GM21786 (cell line): ENCODE data around the gene CACNA1I.
"Not testable (repeated sequence)": the region's sequence is repeated elsewhere in the genome, so short reads cannot be mapped to it uniquely, and the experiment has no call there.

Experiments used
- ATAC-seq: cut with Tn5 transposase; IDR thresholded peaks from one replicate; pipeline ENCODE4 v1.9.1; 2021; ENCODE audit not compliant: unreplicated experiment

The CACNA1I gene

DNA sequence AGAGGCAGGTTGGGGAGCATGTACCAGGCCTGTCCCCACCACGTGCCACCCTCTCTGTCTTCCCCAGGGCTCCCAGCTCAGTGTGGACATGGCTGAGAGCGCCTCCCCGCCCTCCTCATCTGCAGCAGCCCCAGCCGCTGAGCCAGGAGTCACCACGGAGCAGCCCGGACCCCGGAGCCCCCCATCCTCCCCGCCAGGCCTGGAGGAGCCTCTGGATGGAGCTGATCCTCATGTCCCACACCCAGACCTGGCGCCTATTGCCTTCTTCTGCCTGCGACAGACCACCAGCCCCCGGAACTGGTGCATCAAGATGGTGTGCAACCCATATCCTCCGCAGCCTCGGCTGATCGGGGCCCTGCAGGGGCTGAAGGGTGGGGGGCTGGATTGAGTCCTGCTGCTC is at the start of gene CACNA1I:
TSS of gene CACNA1I (plus strand) at position 89 of the 400 bp plus-strand sequence. CDS start at position 89, 0 bp downstream.
- no peak for ATAC-seq

DNA sequence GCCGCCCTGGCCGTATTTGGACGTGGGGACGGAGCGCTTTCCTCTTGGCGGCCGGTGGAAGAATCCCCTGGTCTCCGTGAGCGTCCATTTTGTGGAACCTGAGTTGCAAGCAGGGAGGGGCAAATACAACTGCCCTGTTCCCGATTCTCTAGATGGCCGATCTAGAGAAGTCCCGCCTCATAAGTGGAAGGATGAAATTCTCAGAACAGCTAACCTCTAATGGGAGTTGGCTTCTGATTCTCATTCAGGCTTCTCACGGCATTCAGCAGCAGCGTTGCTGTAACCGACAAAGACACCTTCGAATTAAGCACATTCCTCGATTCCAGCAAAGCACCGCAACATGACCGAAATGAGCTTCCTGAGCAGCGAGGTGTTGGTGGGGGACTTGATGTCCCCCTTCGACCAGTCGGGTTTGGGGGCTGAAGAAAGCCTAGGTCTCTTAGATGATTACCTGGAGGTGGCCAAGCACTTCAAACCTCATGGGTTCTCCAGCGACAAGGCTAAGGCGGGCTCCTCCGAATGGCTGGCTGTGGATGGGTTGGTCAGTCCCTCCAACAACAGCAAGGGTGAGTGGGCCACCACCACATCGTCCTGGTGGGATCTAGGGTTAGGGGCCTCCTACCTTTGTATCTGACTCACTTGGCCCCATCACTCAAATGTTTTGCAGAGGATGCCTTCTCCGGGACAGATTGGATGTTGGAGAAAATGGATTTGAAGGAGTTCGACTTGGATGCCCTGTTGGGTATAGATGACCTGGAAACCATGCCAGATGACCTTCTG is 49.3 kb upstream of the CACNA1I start:
- ATAC-seq: not testable (repeated sequence)

DNA sequence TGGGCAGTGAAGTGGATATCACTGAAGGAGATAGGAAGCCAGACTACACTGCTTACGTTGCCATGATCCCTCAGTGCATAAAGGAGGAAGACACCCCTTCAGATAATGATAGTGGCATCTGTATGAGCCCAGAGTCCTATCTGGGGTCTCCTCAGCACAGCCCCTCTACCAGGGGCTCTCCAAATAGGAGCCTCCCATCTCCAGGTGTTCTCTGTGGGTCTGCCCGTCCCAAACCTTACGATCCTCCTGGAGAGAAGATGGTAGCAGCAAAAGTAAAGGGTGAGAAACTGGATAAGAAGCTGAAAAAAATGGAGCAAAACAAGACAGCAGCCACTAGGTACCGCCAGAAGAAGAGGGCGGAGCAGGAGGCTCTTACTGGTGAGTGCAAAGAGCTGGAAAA is 48.5 kb upstream of the CACNA1I start:
- ATAC-seq: not testable (repeated sequence)

DNA sequence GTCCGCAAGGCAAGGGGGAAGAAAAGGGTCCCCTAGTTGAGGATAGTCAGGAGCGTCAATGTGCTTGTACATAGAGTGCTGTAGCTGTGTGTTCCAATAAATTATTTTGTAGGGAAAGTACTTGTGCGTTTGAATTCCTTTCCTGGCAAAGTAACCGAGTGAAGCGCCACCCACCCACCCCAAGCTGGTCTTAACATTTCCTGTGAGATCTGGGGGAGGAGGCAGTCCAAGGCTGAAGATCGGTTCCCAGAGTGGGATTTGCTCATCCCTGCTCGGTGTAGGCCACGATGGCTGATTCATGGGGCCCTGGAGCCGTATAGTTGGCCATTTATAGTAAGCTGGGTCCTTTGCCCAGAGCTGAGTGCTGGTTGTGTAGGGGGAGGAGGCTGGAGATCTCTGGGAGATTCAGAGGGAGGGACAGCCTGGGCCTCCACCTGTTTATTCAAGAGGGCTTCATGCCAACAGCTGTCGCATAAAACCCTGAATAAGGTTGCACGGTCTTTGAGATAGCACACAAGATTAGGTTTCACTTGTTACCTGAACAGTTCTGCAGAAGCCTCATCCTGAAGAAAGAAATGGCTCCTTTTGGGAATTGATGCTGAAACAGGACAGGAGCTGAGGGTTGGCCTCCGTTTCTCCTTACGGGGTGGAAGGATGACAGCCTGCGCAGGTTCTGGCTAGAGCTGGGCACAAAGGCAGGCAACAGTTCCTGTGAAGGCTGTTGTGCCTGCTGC is 47.8 kb upstream of the CACNA1I start:
- ATAC-seq: no peak

DNA sequence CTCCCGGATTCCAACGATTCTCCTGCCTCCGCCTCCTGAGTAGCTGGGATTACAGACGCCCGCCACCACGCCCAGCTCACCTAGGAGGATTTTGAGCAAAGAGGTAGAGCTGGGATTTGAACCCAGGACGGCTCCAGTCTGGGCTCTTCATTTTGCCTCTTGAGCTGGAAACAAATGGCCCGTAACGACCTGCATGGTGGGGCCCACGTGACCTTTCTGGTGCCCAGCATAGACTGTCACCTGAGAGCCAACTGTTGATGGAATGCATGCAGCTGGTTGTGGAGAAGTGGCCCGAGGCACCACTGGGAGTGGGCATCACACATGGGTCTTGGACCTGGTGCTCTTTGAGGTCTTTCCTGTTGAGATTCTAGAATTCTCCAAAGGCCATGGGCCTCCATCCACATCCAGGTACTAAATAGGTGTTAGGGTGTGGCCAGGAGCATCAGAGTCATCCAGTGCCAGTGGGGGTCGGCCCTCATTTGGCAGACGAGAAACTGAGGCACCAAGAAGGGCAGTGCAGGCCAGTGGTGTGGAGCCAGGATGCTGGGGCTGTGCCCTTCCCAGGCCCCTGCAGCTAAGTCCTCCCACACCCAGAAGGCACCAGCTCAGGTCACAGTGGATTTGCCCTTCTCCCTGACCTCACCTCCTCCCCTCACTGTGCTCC is 46.3 kb upstream of the CACNA1I start:
- no peak for ATAC-seq

DNA sequence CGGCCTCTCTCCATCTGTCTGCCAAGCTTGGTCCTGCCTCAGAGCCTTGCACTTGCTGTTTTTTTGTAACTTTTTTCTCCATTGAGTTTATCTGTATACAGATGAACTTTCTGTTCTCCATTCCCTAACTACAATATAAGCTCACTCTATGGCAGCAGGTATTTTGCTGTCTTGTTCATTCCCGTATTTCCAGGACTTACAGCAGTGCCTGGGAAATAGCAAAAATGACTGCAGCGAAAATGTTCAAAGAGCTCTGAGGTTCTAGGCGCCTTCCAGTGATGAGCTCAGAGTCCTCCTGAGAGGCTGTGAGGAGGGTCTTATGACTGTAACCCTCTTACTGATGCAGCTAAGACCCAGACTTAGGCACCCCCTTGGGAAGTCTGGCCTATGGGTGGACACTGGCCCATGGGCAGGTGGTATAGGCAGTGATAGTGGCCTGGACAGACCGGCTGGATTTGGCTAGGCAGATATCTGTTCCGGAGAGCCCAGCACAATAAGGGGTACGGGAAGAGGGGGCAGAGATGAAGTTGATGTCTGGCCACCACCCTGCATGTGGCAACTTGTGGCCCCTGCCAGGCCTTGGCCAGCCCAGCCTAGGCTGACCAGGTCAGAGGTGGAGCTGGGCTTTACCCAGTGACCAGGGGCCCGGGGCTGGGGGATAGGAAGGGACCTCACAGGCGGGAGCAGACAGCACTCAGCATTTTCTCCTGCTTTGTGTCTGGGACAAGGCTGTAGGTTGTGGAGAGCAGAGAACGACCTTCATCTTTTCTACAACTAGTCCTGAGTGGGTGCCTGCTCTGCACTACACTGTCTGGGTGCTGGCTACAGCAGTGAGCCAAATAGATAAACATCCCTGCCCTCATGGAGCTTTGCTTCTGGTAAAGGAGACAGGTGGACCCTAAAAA is 45.5 kb upstream of the CACNA1I start:
- ATAC-seq: no peak

DNA sequence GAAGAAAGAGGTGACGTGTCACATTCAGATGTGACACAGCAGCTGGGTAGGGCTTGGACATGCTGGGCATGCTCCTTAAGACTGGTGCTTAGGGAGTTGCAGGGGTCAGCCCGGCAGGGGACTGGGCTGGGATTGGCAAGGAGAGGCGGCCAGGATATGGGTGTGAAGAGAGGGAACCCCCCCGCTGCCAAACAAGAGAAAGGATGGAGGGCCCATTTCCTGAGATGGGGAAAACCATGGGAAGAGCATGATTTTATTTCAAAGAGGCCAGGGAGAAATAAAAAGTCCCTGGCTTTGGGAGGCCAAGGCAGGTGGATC is 44.9 kb upstream of the CACNA1I start:
- no peak for ATAC-seq

DNA sequence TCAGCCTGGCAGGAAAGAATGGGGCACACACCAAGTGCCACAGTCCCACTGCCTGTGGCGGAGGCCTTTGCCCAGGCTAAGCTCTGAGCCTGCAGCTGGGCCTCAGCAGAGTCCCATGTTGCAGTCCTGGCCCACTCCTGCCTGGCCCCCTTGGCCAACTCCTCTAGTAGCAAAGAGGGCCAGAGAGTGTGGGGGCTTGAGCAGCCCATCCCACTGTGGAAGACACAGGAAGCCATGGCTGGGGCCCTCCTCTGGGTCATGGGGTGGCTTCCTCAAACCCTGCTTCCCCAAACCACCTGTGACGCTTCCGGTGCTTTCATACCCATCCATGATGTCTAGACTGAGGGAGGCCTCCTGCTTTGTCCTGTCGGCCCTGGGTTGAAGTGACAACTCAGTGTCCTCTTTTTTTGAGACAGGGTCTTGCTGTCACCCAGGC is 43.8 kb upstream of the CACNA1I start:
- no peak for ATAC-seq

DNA sequence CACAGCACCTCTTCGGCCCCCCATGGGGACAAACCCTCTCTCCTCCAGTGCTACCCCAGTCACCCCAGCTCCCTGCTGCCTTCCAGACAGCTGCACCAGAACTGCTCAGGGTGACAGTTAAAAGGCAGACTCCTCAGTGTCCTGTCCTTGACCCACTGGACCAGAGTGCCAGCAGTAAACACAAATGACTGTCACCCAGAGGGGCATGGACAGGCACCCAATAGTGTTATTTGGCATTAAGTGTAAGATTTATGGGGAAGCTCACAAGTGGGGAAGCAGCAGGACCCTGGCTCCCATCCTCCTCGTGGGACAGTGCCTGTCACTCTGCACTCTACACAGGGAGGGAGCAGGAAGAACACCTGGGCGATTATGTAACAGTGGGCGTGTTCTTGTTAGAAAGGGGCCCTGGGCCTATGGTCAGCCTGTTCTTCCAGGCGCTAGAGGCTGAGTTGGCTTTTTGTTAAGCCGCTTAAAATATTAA is 43.0 kb upstream of the CACNA1I start:
- ATAC-seq: no peak

DNA sequence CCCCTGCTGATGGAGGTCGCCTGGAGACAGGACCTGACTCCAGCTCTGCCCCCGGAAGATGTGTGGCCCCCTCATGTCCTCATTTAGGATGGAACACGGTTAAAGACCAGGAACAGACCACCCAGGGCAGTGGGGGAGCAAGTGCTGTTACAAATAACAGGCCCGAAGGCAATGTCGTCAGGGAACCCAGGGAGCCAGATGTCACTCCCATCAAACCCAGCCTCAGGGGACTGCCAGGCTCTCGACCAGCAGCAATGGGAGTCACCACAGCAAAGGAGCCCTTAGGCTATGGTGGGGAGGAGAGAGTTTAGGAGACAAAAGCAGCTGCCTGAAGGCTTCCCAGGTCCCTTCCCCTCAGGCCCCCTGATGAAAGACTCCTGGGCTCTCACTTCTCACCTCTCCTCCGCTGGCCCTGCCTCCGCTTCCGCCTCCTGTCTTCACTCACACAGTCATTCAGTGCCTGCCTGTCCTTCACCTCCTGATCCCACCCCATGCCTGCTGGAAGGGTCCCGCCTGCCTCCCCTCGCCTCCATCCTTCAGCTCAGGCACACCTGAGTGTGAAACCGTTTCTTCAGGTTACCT is 42.4 kb upstream of the CACNA1I start:
- no peak for ATAC-seq

DNA sequence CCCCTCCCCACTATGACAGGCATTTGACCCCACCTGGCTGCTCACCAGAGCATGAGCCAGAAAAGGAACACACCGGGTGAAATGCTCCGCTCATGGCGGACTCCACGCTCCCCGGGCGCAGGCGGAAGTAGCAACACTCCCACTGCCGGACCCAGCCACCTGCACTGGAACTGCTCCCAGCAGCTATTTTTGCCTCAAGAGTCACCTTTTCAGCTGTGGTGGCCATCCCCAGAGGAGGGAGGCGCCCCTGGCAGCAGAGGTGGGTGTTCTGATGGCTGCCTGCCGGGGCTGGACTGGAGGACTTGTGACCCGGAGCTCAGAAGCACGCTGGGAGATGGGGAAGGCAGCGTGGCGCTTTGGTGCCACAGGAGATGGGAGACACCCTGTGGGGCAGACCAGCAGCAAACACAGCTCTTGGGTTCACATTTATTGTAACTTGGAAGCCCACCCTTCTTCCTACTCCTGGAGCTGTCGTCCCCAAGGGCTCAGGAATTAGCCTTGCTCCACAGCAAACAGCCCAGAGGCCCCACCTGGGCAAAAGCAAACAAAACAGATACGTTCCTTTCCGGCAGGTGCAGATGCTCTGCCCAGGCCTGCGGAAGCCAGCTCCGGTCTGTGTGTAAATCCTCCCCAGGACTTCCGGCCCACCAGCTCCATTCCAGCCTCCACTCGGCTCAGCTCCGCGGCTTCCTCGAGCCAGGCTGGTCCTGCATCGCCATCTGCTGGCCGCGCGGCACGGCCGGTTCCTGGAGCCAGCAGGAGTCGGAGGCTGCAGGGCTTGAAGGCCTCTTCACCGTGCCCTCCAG is 41.7 kb upstream of the CACNA1I start:
- no peak for ATAC-seq

DNA sequence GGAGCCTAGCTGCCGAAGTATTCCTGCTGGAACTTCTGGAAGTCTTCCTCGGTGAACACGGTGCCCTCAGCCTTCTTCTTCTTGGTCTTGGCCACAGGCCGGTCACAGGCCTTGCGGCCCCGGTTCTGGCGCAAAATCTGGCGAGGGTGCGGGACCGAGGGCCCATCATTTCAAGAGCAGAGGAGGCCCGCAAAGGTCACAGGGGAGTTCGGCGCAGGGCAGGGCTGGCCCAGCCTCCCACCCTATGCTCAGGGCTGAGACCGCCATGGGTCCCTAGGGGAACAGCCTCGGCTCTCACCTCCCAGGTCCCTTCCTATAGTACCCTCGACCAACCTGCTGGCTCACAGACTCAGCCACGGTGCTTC is 41.1 kb upstream of the CACNA1I start:
- ATAC-seq: no peak

DNA sequence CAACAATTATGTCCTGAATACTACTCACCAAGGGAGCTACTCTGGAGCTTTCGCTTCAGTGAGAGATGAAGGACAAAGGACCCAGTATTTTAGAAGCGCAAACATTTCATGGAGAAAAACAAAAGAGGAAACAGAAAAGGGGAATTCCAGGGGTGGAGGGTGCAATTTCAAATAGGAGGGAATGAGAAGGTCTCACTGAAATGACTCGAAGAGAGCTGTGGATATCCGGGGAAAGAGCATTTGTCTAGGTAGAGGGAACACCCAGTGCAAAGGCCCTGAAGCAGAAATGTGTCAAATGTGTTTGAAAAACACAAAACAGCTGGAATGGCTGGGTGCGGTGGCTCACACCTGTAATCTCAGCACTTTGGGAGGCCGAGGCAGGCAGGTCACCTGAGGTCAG is 40.4 kb upstream of the CACNA1I start:
- ATAC-seq: no peak

DNA sequence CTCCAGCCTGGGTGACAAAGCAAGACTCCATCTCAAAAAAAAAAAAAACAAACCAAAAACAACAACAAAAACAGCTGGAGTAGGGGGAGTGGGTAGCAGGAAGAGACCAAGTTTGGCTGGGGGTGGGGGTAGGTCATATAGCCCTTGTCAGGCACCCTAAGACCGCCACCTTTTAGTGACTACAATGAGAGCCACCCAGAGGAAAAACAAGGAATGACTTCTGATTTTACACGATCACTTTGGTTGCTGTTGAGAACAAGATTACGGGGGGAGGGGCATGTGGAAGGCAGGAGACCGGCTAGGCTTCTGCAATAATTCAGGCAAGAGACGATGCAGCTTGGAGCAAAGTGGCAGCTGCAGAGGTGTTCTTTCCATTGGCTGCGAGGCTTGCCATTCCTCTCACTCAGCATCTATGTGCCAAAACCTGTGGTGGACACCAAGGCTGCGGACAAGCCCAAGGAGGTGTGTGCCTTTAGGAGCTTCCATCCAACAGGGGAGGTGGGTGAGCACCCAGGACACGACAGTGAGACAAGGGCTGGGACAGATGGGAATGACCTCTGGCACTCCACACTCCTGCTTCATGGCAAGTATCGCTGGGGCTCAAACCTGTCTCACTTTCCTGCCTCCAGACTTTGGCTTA is 39.7 kb upstream of the CACNA1I start:
- no peak for ATAC-seq

DNA sequence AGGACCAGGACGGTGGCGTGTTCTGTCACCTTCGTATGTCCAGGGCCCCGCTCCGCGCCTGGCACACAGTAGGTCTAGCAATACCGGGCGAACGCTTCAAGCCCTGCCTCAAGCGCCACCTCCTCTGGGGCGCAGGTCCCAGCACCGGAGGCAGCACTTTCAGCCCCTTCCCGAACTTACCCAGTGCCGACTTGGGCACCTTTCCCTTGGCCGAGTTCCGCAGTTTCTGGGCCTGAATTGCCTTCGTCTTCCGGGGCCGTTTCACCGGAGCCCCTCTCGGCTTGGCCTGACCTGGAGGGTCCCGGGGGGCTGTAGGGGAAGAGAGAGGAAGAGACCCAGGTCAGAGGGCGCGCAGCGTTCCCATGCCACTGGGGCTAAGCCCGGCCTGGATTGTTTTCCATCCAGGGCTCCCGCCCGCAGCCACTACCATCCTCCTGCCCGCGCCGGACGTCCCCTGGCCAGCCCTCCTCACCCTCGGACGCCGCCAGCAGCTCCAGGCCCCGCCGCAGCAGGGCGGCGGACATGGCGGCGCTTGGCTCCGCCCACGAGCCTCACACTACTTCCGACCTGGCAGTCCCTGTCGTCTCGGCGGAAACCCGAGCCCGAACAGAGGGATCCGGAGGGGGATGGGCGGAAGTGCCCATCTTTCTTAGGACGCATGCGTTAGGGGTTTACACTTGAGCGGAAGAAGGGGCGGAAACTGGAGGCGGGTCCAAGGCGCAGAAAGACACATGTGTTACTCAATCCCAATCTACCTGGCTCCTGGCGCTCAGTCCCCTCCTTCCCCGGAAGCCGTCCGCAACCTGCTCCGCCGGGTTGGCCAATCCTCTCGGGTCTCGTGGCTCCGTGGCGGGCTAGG is 38.1 kb upstream of the CACNA1I start, which contains the start of gene RPS19BP1:
TSS of gene RPS19BP1 (minus strand) at position 534 of the 859 bp plus-strand sequence. CDS start at position 524, 10 bp downstream.
- peak; percentile 81 for ATAC-seq

DNA sequence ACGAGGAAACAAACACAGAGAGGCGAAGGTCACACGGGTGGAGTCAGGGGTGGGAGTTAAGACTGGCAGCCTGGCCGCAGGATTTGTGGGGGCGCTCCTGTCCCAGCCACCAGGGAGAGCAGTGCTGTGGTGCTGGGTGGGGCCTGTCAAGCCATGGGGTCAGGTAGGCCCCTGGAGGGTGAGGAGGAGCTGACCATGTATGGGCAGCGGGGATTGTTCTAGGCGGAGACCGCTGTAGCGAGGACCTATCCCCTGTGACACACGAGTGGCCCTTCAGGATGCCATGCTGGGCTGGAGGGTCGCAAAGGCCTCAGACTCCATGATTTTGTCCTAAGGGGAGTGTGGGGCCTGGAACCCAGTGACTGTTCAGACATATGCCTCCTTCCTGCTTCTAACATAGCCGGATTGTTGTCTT is 36.5 kb upstream of the CACNA1I start:
- no peak for ATAC-seq

DNA sequence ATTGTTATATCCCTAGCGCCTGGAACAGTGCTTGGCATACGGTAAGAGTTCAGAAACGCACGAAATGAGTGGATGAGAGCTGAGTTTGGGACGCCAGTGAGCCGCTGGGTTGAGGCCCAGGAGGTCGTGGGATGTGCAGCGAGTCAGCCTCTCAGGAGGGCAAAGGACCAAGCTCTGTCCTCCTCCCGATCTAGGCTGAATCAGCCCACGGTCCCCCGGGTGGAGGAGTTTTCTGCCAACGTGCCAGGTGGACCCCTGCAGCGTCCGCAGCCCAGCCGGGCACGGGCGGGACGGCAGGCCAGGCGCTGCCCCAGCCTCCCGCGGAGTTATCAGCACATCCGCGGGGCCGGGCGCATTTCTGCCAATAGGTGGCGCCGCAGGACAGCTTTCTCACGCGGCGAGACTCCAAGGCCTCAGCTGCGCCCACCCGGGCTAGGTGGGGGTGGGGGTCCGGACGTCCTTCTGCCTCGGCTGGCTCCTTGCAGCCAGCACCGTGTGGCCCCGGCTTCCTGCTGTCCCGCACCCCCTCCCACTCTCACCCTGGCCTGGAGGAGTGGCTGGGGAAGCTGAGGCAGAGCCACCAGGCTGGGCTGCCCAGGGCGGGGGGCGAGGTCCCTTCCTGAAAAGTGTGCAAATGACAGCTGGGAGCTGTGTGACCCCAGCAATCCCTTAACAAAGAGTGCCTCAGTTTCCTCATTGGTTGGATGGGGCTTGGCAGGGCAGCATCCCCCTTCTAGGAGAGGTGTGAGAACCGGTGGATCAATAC is 35.8 kb upstream of the CACNA1I start:
- ATAC-seq: no peak
